ENCODE measurements around the gene IQCH. TPM values are rescaled to one million over a fixed set of nuclear protein-coding genes. Genes with fewer than 3 reads are reported as not detected.

The IQCH gene
- total RNA-seq, 1 donor from 2014 or later: 4.5 TPM

Other genes starting within 250 kb of the IQCH start
- gene SMAD3, start 189.2 kb upstream of the IQCH start, total RNA-seq (ENCODE audit: unreplicated experiment): 5.0 TPM
- 39.9 TPM for gene AAGAB, start 125 bp upstream of the IQCH start, total RNA-seq (ENCODE audit: unreplicated experiment)